Measurements from ENCODE around the gene SNX22. TPM values are rescaled to one million over a fixed set of nuclear protein-coding genes. Genes with fewer than 3 reads are reported as not detected.

The SNX22 gene
- total and polyA plus RNA-seq, 2 of the 8 experiments (the other 6 are each of a cell fraction or from before 2014, with no cell fraction given): 4.9 TPM

DNA sequence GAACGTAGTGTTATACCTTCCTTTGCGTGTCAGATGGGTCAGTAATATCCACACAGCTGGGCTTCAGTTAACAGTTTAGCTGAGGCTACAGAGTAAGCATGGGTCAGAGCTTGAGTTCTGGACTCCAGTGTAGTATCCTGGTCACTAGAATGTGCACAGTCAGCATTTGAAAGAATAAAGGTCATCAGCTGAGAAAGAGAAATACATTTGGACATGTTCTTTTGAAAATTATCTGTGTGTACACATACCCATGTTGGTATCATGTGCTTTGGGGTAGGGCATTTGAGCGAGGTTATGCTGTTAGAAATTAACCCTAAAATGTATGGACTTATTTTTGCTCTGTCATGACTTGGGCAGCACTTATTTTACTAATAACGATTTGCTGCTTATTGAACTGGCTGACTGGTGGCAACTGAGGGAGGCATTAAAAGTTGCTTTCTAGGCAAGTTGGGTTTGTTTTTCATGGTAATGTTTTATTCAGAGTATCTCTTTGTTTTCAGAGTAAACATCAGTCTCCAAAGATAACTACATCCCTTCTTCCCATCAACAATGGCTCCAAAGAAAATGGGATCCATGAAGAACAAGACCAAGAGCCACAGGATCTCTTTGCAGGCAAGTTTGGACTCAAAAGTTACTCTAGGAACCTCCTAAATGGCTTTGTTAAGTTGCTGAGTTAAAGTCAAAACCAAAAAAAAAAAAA lies 39.3 kb upstream of the SNX22 start:
- H3K36me3 ChIP-seq (ENCODE audit: control insufficient read depth in 2 of 4, insufficient read depth in 4 of 4, low read length in 3 of 4): peaks cover 0 to 16% (median 4%) of the 10 kb centered on the region in 4 experiments; a peak in 2 of 8 replicates
- no peak overlapping the region for H2BK5ac ChIP-seq (ENCODE audit: low read depth, low read length)
- no peak overlapping the region; the same call in 1 of the 2 replicates for H3K27ac ChIP-seq (ENCODE audit: low read depth, low read length)
- H3K23me2 ChIP-seq (ENCODE audit: low read depth, low read length): no peaks in the 10 kb centered on the region
- peaks cover 0 to 4% of the 10 kb centered on the region in 2 experiments for H4K20me1 ChIP-seq (replicated peaks in 1 of 2; ENCODE audit: control insufficient read depth in 1 of 2, insufficient read depth in 2 of 2, low read length in 2 of 2)
- TF ChIP-seq MAFK (IDR thresholded peaks at IDR 0.05; ENCODE audit: low read depth, low read length) (peak; percentile 91), CHD2 (IDR thresholded peaks at IDR 0.05; ENCODE audit: low read length) (no peak), BACH1 (IDR thresholded peaks at IDR 0.05; ENCODE audit: low read length) (peak; percentile 57; the same call in 1 of the 2 replicates)
- TF ChIP-seq, protein P1, sequence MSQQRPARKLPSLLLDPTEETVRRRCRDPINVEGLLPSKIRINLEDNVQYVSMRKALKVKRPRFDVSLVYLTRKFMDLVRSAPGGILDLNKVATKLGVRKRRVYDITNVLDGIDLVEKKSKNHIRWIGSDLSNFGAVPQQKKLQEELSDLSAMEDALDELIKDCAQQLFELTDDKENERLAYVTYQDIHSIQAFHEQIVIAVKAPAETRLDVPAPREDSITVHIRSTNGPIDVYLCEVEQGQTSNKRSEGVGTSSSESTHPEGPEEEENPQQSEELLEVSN (IDR thresholded peaks at IDR 0.05): no peak
- ChIA-PET POLR2A (ENCODE audit: partially characterized antibody) (no interaction called here), CTCF (ENCODE audit: partially characterized antibody) (interaction anchor here (0.9 to 2.7 kb wide), 4 partner anchors 16 to 43 kb away, joined by 3 to 8 read pairs (median 6); partner anchors contain the start of gene SNX1)
- H3K4ac ChIP-seq (replicated peaks; ENCODE audit: insufficient read length, low read depth, low read length): no peak overlapping the region
- no peak overlapping the region for H4K8ac ChIP-seq (ENCODE audit: extremely low read depth, insufficient read depth, low read length)
- H3K79me1 ChIP-seq (ENCODE audit: low read depth, low read length): no peaks in the 10 kb centered on the region
- 0 out of 4 replicates have a peak, but pooled peaks cover 0 to 6% of the 10 kb centered on the region in 2 experiments for H3K79me2 ChIP-seq (ENCODE audit: control insufficient read depth in 1 of 2, insufficient read depth in 2 of 2, low read length in 2 of 2)
- no peaks in the 10 kb centered on the region for H3K9me3 ChIP-seq (ENCODE audit: insufficient read depth in 2 of 2, low read depth in 1 of 2, low read length in 1 of 2)
- no peak overlapping the region for H2BK20ac ChIP-seq (ENCODE audit: low read length)
- H3K4me3 ChIP-seq (ENCODE audit: extremely low read depth in 1 of 4, insufficient read depth in 2 of 4, low read depth in 3 of 4, low read length in 4 of 4): no peak overlapping the region
- no peak overlapping the region for H3K9ac ChIP-seq (replicated peaks in 1 of 4; ENCODE audit: extremely low read depth in 1 of 4, low read depth in 3 of 4, low read length in 3 of 4)
- H3K56ac ChIP-seq (replicated peaks; ENCODE audit: insufficient read length, low read depth, low read length): no peak overlapping the region
- H3K4me1 ChIP-seq (replicated peaks in 1 of 4; ENCODE audit: control insufficient read depth in 3 of 4, insufficient read depth in 4 of 4, low read length in 3 of 4): peaks cover 0 to 4% (median 0%) of the 10 kb centered on the region in 4 experiments; a peak in 1 of 7 replicates
- no peak overlapping the region for H2AFZ ChIP-seq (ENCODE audit: low read length)
- no peaks in the 10 kb centered on the region for H3K27me3 ChIP-seq (replicated peaks in 1 of 4; ENCODE audit: control insufficient read depth in 3 of 4, extremely low read depth in 1 of 4, insufficient read depth in 3 of 4, low read length in 3 of 4)
- H2BK12ac ChIP-seq (ENCODE audit: low read depth, low read length): no peak overlapping the region
- H4K91ac ChIP-seq (replicated peaks; ENCODE audit: insufficient read length, low read length): no peak overlapping the region
- no peak overlapping the region for H2BK15ac ChIP-seq (ENCODE audit: low read length)
- H2BK120ac ChIP-seq (replicated peaks; ENCODE audit: low read depth, low read length): no peak overlapping the region
- no peak overlapping the region for H3K4me2 ChIP-seq (ENCODE audit: insufficient read depth in 1 of 2, low read depth in 2 of 2, low read length in 2 of 2)
- FAIRE-seq: no peak
- no peak for DNase-seq (ENCODE audit: low read depth in 1 of 2, low spot score in 2 of 2)
- H4K5ac ChIP-seq (ENCODE audit: insufficient read length, low read depth, low read length): no peak overlapping the region
- no peak overlapping the region for H3K14ac ChIP-seq (ENCODE audit: insufficient read length)
- WGBS, 2 experiments (ENCODE audit: extremely low coverage in 1 of 2, insufficient coverage in 1 of 2, insufficient read length in 1 of 2, insufficient replicate concordance in 2 of 2, low coverage in 1 of 2, low lambda C conversion rate in 2 of 2, missing lambda C conversion rate in 1 of 2): 88 to 100% methylated on average over 1 to 4 of the region's 4 CpGs
- H3K23ac ChIP-seq (ENCODE audit: insufficient read length): no peak overlapping the region
- no peak overlapping the region for H2AK5ac ChIP-seq (ENCODE audit: low read depth, low read length)
- no peak overlapping the region for H3K18ac ChIP-seq (ENCODE audit: extremely low read depth, low read length)
